Measurements from ENCODE around the gene DFFB.

DNA sequence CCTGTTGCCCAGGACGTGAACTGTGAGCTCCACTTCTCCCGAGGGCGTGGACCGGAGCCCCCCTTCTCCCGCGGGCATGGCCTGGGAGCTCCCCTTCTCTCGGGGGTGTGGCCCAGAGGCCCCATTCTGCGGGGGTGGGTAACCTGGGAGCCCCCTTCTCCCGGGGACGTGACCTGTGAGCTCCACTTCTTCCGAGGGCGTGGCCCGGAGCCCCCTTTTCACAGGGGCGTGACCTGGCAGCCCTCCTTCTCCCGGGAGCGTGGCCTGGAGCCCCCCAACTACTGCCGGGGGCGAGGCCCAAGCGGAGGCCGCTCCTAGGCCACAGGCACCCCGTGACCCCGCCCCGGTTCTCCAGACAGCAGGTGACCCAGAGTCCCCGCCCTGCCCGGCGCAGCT lies 42.5 kb downstream of the DFFB start:
- TF ChIP-seq, protein P1, sequence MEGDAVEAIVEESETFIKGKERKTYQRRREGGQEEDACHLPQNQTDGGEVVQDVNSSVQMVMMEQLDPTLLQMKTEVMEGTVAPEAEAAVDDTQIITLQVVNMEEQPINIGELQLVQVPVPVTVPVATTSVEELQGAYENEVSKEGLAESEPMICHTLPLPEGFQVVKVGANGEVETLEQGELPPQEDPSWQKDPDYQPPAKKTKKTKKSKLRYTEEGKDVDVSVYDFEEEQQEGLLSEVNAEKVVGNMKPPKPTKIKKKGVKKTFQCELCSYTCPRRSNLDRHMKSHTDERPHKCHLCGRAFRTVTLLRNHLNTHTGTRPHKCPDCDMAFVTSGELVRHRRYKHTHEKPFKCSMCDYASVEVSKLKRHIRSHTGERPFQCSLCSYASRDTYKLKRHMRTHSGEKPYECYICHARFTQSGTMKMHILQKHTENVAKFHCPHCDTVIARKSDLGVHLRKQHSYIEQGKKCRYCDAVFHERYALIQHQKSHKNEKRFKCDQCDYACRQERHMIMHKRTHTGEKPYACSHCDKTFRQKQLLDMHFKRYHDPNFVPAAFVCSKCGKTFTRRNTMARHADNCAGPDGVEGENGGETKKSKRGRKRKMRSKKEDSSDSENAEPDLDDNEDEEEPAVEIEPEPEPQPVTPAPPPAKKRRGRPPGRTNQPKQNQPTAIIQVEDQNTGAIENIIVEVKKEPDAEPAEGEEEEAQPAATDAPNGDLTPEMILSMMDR (IDR thresholded peaks at IDR 0.05): no peak
- TF ChIP-seq POLR2A (IDR thresholded peaks at IDR 0.05): no peak
